ENCODE data around the gene CREBBP. TPM values are rescaled to one million over a fixed set of nuclear protein-coding genes. Genes with fewer than 3 reads are reported as not detected.

CREBBP gene
- polyA plus RNA-seq, 1 donor (not counting 4 experiments of a cell fraction or from before 2014, with no cell fraction given) = 5.0 TPM

DNA sequence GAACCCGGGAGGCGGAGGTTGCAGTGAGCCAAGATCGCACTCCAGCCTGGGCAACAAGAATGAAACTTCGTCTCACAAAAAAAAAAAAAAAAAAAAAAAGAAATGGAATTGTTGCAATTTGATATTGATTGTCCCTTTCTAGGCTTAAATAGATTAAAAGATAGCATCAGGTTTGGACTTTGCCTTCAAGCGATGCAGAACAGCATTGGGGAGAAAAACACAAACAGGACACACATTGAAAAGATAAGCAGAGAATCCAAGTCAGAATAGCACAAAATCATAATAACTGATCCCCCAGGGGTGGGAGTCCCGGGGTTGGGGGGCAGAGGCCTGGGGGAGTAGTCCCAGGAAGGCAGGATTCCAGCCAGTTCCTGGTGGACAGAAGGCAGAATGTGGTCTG lies 3.9 kb upstream of the CREBBP start:
- H3K27ac ChIP-seq (ENCODE audit: control insufficient read depth, insufficient read depth, low read length) = no peak overlapping the region
- peaks cover 6% of the 10 kb centered on the region for H3K4me1 ChIP-seq (ENCODE audit: control insufficient read depth, extremely low read depth, insufficient read depth, low read length)
- FAIRE-seq (no peak), DNase-seq (ENCODE audit: low read depth, low spot score) (no peak)
- H3K79me2 ChIP-seq (ENCODE audit: control insufficient read depth, insufficient read depth, low read length) = peaks cover 4% of the 10 kb centered on the region
- H3K4me2 ChIP-seq (ENCODE audit: control insufficient read depth, extremely low read depth, insufficient read depth, low read depth, low read length) = no peak overlapping the region
- H3K36me3 ChIP-seq (ENCODE audit: control insufficient read depth in 2 of 2, extremely low read depth in 1 of 2, insufficient read depth in 2 of 2, low read length in 2 of 2) = no peaks in the 10 kb centered on the region
- no peak overlapping the region for H2AFZ ChIP-seq (ENCODE audit: control insufficient read depth, low read length)
- TF ChIP-seq, protein P1, sequence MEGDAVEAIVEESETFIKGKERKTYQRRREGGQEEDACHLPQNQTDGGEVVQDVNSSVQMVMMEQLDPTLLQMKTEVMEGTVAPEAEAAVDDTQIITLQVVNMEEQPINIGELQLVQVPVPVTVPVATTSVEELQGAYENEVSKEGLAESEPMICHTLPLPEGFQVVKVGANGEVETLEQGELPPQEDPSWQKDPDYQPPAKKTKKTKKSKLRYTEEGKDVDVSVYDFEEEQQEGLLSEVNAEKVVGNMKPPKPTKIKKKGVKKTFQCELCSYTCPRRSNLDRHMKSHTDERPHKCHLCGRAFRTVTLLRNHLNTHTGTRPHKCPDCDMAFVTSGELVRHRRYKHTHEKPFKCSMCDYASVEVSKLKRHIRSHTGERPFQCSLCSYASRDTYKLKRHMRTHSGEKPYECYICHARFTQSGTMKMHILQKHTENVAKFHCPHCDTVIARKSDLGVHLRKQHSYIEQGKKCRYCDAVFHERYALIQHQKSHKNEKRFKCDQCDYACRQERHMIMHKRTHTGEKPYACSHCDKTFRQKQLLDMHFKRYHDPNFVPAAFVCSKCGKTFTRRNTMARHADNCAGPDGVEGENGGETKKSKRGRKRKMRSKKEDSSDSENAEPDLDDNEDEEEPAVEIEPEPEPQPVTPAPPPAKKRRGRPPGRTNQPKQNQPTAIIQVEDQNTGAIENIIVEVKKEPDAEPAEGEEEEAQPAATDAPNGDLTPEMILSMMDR (optimal IDR thresholded peaks at IDR 0.05 in 1 of 3, IDR thresholded peaks at IDR 0.05 in 1 of 3, conservative IDR thresholded peaks at IDR 0.05 in 1 of 3; ENCODE audit: extremely low read depth in 1 of 3, insufficient read depth in 2 of 3, low read length in 3 of 3) = no peak
- no peak for TF ChIP-seq EZH2 (IDR thresholded peaks at IDR 0.05; ENCODE audit: low read length)
- no peaks in the 10 kb centered on the region for H3K9me1 ChIP-seq (ENCODE audit: control insufficient read depth, extremely low read depth, insufficient read depth, low read length)
- H3K27me3 ChIP-seq (ENCODE audit: control insufficient read depth, extremely low read depth, insufficient read depth, low read length) = no peaks in the 10 kb centered on the region
- no peak overlapping the region for H3K4me3 ChIP-seq (ENCODE audit: control insufficient read depth in 2 of 3, extremely low read depth in 1 of 3, insufficient read depth in 2 of 3, low read depth in 1 of 3, low read length in 3 of 3)
- dilution Hi-C loops (cut with MboI; ENCODE audit: extremely low pct_ligation_motif_present, low sequenced_read_pairs) = no loop called here
- H3K9me3 ChIP-seq (ENCODE audit: control insufficient read depth, low read depth, low read length) = no peaks in the 10 kb centered on the region
- no peaks in the 10 kb centered on the region for H4K20me1 ChIP-seq (ENCODE audit: control insufficient read depth, extremely low read depth, insufficient read depth, low read length)
- no peak overlapping the region for H3K9ac ChIP-seq (ENCODE audit: control insufficient read depth, extremely low read depth, insufficient read depth, low read length)

DNA sequence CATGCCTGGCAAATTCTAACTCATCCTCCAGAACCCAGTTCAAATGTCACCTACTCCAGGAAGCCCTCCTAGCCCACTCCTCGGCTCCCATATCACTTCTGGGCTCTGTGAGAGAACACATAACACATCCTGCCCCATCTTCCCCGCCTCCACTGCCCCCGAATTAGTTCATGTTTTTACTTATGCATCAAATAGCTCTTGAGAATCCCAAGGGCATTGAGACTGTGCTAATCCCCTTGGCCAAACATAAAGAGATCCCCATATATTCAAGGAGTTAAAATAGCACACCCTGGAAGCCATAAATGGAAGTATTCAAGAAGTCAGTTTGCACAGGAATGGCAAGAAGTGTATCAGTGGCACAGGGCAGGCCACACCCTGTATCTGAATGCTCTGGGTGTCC lies 2.0 kb upstream of the CREBBP start:
- DNase-seq (ENCODE audit: low read depth, low spot score) (no peak), FAIRE-seq (no peak)
- Histone ChIP-seq H3K79me2 (ENCODE audit: control insufficient read depth, insufficient read depth, low read length) (peaks cover 22% of the 10 kb centered on the region), H3K9me1 (ENCODE audit: control insufficient read depth, extremely low read depth, insufficient read depth, low read length) (no peaks in the 10 kb centered on the region), H3K9me3 (ENCODE audit: control insufficient read depth, low read depth, low read length) (no peaks in the 10 kb centered on the region), H3K27ac (ENCODE audit: control insufficient read depth, insufficient read depth, low read length) (no peak overlapping the region), H3K4me2 (ENCODE audit: control insufficient read depth, extremely low read depth, insufficient read depth, low read depth, low read length) (no peak overlapping the region), H3K4me3 (ENCODE audit: control insufficient read depth in 2 of 3, extremely low read depth in 1 of 3, insufficient read depth in 2 of 3, low read depth in 1 of 3, low read length in 3 of 3) (no peak overlapping the region), H3K4me1 (ENCODE audit: control insufficient read depth, extremely low read depth, insufficient read depth, low read length) (peaks cover 15% of the 10 kb centered on the region), H2AFZ (ENCODE audit: control insufficient read depth, low read length) (no peak overlapping the region), H4K20me1 (ENCODE audit: control insufficient read depth, extremely low read depth, insufficient read depth, low read length) (peaks cover 10% of the 10 kb centered on the region), H3K36me3 (ENCODE audit: control insufficient read depth in 2 of 2, extremely low read depth in 1 of 2, insufficient read depth in 2 of 2, low read length in 2 of 2) (peaks cover 0 to 3% of the 10 kb centered on the region in 2 experiments), H3K9ac (ENCODE audit: control insufficient read depth, extremely low read depth, insufficient read depth, low read length) (no peak overlapping the region), H3K27me3 (ENCODE audit: control insufficient read depth, extremely low read depth, insufficient read depth, low read length) (no peaks in the 10 kb centered on the region)
- no peak for TF ChIP-seq EZH2 (IDR thresholded peaks at IDR 0.05; ENCODE audit: low read length)
- TF ChIP-seq, protein P1 (optimal IDR thresholded peaks at IDR 0.05 in 1 of 3, IDR thresholded peaks at IDR 0.05 in 1 of 3, conservative IDR thresholded peaks at IDR 0.05 in 1 of 3; ENCODE audit: extremely low read depth in 1 of 3, insufficient read depth in 2 of 3, low read length in 3 of 3) = no peak
- dilution Hi-C loops (cut with MboI; ENCODE audit: extremely low pct_ligation_motif_present, low sequenced_read_pairs) = no loop called here
